CD14-positive monocyte (primary cell): ENCODE results near the gene LMAN1. TPM values are rescaled to one million over a fixed set of nuclear protein-coding genes. Genes with fewer than 3 reads are reported as not detected.
A peak's percentile ranks its signal among the peaks of the same experiment; 100 is the strongest.

Source experiments
- DNase-seq, 3 donors: peaks; one replicate each; pipeline ENCODE4 v3.0.0-alpha.2; 2011 to 2022
- H2AFZ ChIP-seq: 2 replicates; pipeline ENCODE4 v1.6.0; 2012; ENCODE audit warnings: mild to moderate bottlenecking, low read depth, low read length, inconsistent platforms; ENCODE audit not compliant: insufficient read depth, poor library complexity, severe bottlenecking
- H3K27ac ChIP-seq, 2 donors: 1 replicate in 1 of 2; 2 replicates in 1 of 2; pipeline ENCODE4 v1.5.1; 2012 to 2013; ENCODE audit warnings: low read length in 2 of 2, control low read depth in 1 of 2, inconsistent platforms in 1 of 2, low read depth in 1 of 2, mild to moderate bottlenecking in 1 of 2
- H3K27me3 ChIP-seq, 2 donors: one replicate each; pipeline versions ENCODE4 v1.6.0 to v1.6.1; 2011 to 2013; ENCODE audit warnings: low read length in 2 of 2; ENCODE audit not compliant: control insufficient read depth in 2 of 2, insufficient read depth in 2 of 2
- H3K36me3 ChIP-seq, 2 donors: replicated peaks in 1 of 2; 1 replicate in 1 of 2; 2 replicates in 1 of 2; pipeline versions ENCODE4 v1.5.1 to v1.6.1; 2012 to 2013; ENCODE audit warnings: low read length in 2 of 2, control low read depth in 1 of 2, inconsistent platforms in 1 of 2, mild to moderate bottlenecking in 1 of 2; ENCODE audit not compliant: insufficient read depth in 2 of 2, control insufficient read depth in 1 of 2
- H3K4me1 ChIP-seq, 2 donors: 1 replicate in 1 of 2; 2 replicates in 1 of 2; pipeline versions ENCODE4 v1.5.1 to v1.6.1; 2012 to 2013; ENCODE audit warnings: low read length in 2 of 2, control low read depth in 1 of 2, inconsistent platforms in 1 of 2, mild to moderate bottlenecking in 1 of 2, moderate library complexity in 1 of 2; ENCODE audit not compliant: insufficient read depth in 2 of 2, control insufficient read depth in 1 of 2
- H3K4me2 ChIP-seq: replicated peaks from 2 replicates; pipeline ENCODE3; 2012; ENCODE audit warnings: low read length, moderate library complexity, mild to moderate bottlenecking; ENCODE audit not compliant: poor library complexity, severe bottlenecking; ENCODE audit errors: extremely low read depth
- H3K4me3 ChIP-seq, 3 experiments: fragments of 200-600 bp in 1 of 3; sonication (generic) in 1 of 3; replicated peaks in 1 of 3; 1 replicate in 2 of 3; 2 replicates in 1 of 3; pipeline ENCODE4 v1.5.1; 2011 to 2013; ENCODE audit warnings: low read length in 3 of 3, mild to moderate bottlenecking in 3 of 3, control low read depth in 2 of 3, low read depth in 2 of 3, inconsistent platforms in 1 of 3, moderate library complexity in 1 of 3
- H3K79me2 ChIP-seq: 2 replicates; pipeline ENCODE4 v1.6.0; 2012; ENCODE audit warnings: mild to moderate bottlenecking, control low read depth, inconsistent platforms, low read length, moderate library complexity; ENCODE audit not compliant: insufficient read depth
- H3K9ac ChIP-seq: 2 replicates; pipeline ENCODE4 v1.6.0; 2017; ENCODE audit warnings: low read length, mild to moderate bottlenecking; ENCODE audit not compliant: insufficient read depth, poor library complexity, severe bottlenecking
- H3K9me3 ChIP-seq, 2 donors: replicated peaks in 1 of 2; 1 replicate in 1 of 2; 2 replicates in 1 of 2; pipeline versions ENCODE4 v1.5.1 to v1.6.1; 2012 to 2013; ENCODE audit warnings: low read length in 2 of 2, control low read depth in 1 of 2; ENCODE audit not compliant: control insufficient read depth in 1 of 2, insufficient read depth in 1 of 2
- H4K20me1 ChIP-seq: 2 replicates; pipeline ENCODE4 v1.6.0; 2012; ENCODE audit warnings: mild to moderate bottlenecking, low read length, control low read depth, moderate library complexity; ENCODE audit not compliant: insufficient read depth
- H3K27ac Mint-ChIP-seq, 7 donors: one replicate each; pipeline ENCODE4 v1.8.0; 2020; ENCODE audit warnings: mild to moderate bottlenecking in 7 of 7, mixed read lengths in 7 of 7, moderate library complexity in 6 of 7, inconsistent platforms in 2 of 7
- H3K27me3 Mint-ChIP-seq, 3 donors: one replicate each; pipeline ENCODE4 v1.8.0; 2021 to 2022; ENCODE audit warnings: low read depth in 3 of 3, mild to moderate bottlenecking in 3 of 3, mixed read lengths in 3 of 3, moderate library complexity in 3 of 3, inconsistent platforms in 1 of 3
- H3K36me3 Mint-ChIP-seq, 2 donors: one replicate each; pipeline ENCODE4 v1.8.0; 2020; ENCODE audit warnings: mixed read lengths in 2 of 2, inconsistent platforms in 1 of 2, mild to moderate bottlenecking in 1 of 2
- H3K4me1 Mint-ChIP-seq: one replicate; pipeline ENCODE4 v1.8.0; 2020; ENCODE audit warnings: mild to moderate bottlenecking, mixed read lengths
- H3K4me3 Mint-ChIP-seq, 2 donors: one replicate each; pipeline ENCODE4 v1.8.0; 2020; ENCODE audit warnings: mild to moderate bottlenecking in 2 of 2, mixed read lengths in 2 of 2, moderate library complexity in 1 of 2
- H3K9me3 Mint-ChIP-seq, 7 donors: one replicate each; pipeline ENCODE4 v1.8.0; 2020 to 2022; ENCODE audit warnings: mixed read lengths in 7 of 7, mild to moderate bottlenecking in 6 of 7, moderate library complexity in 6 of 7, inconsistent platforms in 2 of 7
- CTCF ChIP-seq: fragments of 200-600 bp; IDR thresholded peaks from one replicate; pipeline ENCODE4 v1.8.0; 2022; ENCODE audit warnings: antibody characterized with exemption, mild to moderate bottlenecking
- WGBS: methylation state at CpG from one replicate; pipeline ENCODE4 v1.1.5; 2013; ENCODE audit warnings: missing lambda C conversion rate; ENCODE audit not compliant: insufficient coverage; 5-methylcytosine and 5-hydroxymethylcytosine counted together
- intact Hi-C, 2 donors: fragments of 100-400 bp; cut with micrococcal nuclease; formaldehyde crosslinking; loops; one replicate each; pipeline versions ENCODE4 v1.15.0 to v1.15.1; 2023
- polyA plus RNA-seq, 3 donors: library from polyadenylated mRNA; depleted of rRNA in 1 of 3; unstranded in 2 of 3; stranded (reverse) in 1 of 3; fragments of 300-500 nt in 2 of 3; fragments of >200 nt in 1 of 3; fragmentation: Illumina TruSeq in 2 of 3; gene quantifications; 1 replicate in 2 of 3; 2 replicates in 1 of 3; pipeline ENCODE4 v1.2.3, GENCODE V29; 2012 to 2021

Gene LMAN1
- polyA plus RNA-seq, 3 donors, result 4.7 to 10.9 (median 7.6) TPM

GRCh38 chr18:59402432-59403090 is 43.5 kb upstream of the LMAN1 start:
- Mint-ChIP-seq H3K27me3 (peaks cover 5 to 10% (median 5%) of the 10 kb centered on the region in 3 donors), H3K27ac (no peak overlapping the region), H3K4me1 (peaks cover 3% of the 10 kb centered on the region), H3K36me3 (no peaks in the 10 kb centered on the region), H3K4me3 (no peak overlapping the region), H3K9me3 (no peaks in the 10 kb centered on the region)
- Histone ChIP-seq H3K4me2 (no peak overlapping the region), H3K9me3 (no peaks in the 10 kb centered on the region), H3K4me3 (no peak overlapping the region), H3K9ac (no peak overlapping the region), H3K36me3 (no peaks in the 10 kb centered on the region), H2AFZ (no peak overlapping the region), H3K27me3 (peaks cover 0 to 2% of the 10 kb centered on the region in 2 donors), H4K20me1 (no peaks in the 10 kb centered on the region), H3K79me2 (no peaks in the 10 kb centered on the region), H3K27ac (no peak overlapping the region), H3K4me1 (no peaks in the 10 kb centered on the region)
- 8% methylated on average over 5 of the region's 13 CpGs for WGBS
- DNase-seq, result peak; percentile 34 to 66 (median 36)
- intact Hi-C loops, result loop anchor here (5.0 kb wide), 2 partner anchors 95 to 150 kb away; no protein-coding TSS in a partner anchor
- TF ChIP-seq CTCF, result peak; percentile 90

DNA sequence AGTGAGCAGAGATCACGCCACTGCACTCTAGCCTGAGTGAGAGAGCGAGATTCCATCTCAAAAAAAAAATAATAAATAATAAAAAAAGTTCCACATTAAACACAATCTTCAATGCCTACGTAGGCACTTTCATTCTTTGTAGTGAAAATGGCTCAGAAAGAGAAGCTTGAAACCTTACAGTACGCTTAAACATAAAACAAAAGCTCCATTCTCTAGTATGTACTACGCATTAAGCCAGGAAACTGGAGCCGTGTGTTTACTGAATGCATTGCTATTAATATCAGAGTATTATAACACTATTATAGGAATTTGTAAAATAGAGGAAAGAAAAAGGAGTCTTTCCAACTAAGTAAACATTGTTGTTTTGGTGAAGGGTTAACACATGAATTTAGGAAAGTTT is 41.3 kb upstream of the LMAN1 start:
- no peak overlapping the region for H3K27ac Mint-ChIP-seq
- no peak overlapping the region for H3K27ac ChIP-seq
- peaks cover 0 to 3% (median 0%) of the 10 kb centered on the region in 7 donors for H3K9me3 Mint-ChIP-seq
- H3K9me3 ChIP-seq, result no peaks in the 10 kb centered on the region
- no peaks in the 10 kb centered on the region for H3K36me3 ChIP-seq
- no peak for TF ChIP-seq CTCF
- H4K20me1 ChIP-seq, result no peaks in the 10 kb centered on the region
- DNase-seq, result no peak
- no peak overlapping the region for H3K4me3 Mint-ChIP-seq
- H3K36me3 Mint-ChIP-seq, result no peaks in the 10 kb centered on the region
- intact Hi-C loops, result loop anchor here (5.0 kb wide), 2 partner anchors 93 to 148 kb away; no protein-coding TSS in a partner anchor
- peaks cover 0 to 2% of the 10 kb centered on the region in 2 donors for H3K27me3 ChIP-seq
- H3K4me1 ChIP-seq, result peaks cover 4 to 7% of the 10 kb centered on the region in 2 donors
- H3K79me2 ChIP-seq, result no peaks in the 10 kb centered on the region
- H3K9ac ChIP-seq, result no peak overlapping the region
- peaks cover 7 to 14% (median 10%) of the 10 kb centered on the region in 3 donors for H3K27me3 Mint-ChIP-seq
- no peak overlapping the region for H2AFZ ChIP-seq
- H3K4me1 Mint-ChIP-seq, result peaks cover 7% of the 10 kb centered on the region
- no CpG with 5 or more reads among the region's 6 CpGs for WGBS
- no peak overlapping the region for H3K4me2 ChIP-seq
- no peak overlapping the region for H3K4me3 ChIP-seq
